ENCODE measurements around the gene BLOC1S1.

The BLOC1S1 gene

GRCh38 chr12:55712700-55713415, 3.0 kb upstream of the BLOC1S1 start:
- no peak for DNase-seq

- no peak for DNase-seq
Measured at GRCh38 chr12:55713721-55714120, 2.1 kb upstream of the BLOC1S1 start.

GRCh38 chr12:55715169-55715764, 579 bp upstream of the BLOC1S1 start:
- DNase-seq = no peak

- no peak for DNase-seq
Measured at GRCh38 chr12:55716582-55716957, 724 bp downstream of the BLOC1S1 start.

- DNase-seq = no peak
Measured at GRCh38 chr12:55717011-55718007, 1.5 kb downstream of the BLOC1S1 start.

GRCh38 chr12:55718015-55718414, 2.2 kb downstream of the BLOC1S1 start:
- DNase-seq = no peak

- no peak for DNase-seq
Measured at GRCh38 chr12:55718624-55719275, 2.9 kb downstream of the BLOC1S1 start.

- no peak for DNase-seq
Measured at GRCh38 chr12:55719371-55719770, 3.5 kb downstream of the BLOC1S1 start.

- no peak for DNase-seq
Measured at GRCh38 chr12:55720071-55720564, 4.3 kb downstream of the BLOC1S1 start, which contains the start of gene RDH5. Gene RDH5 (plus strand): TSS chr12:55720393. CDS start chr12:55721185, 792 bp downstream.

- DNase-seq = no peak
Measured at GRCh38 chr12:55720894-55721444, 5.1 kb downstream of the BLOC1S1 start.

- no peak for DNase-seq
Measured at GRCh38 chr12:55721601-55722213, 5.9 kb downstream of the BLOC1S1 start.

- DNase-seq = no peak
Measured at GRCh38 chr12:55722948-55723347, 7.1 kb downstream of the BLOC1S1 start.

GRCh38 chr12:55723516-55724225, 7.8 kb downstream of the BLOC1S1 start:
- DNase-seq = no peak

GRCh38 chr12:55724226-55724939, 8.5 kb downstream of the BLOC1S1 start:
- DNase-seq = peak; percentile 21 to 47 (median 30)

- DNase-seq = no peak
Measured at GRCh38 chr12:55724940-55725309, 9.1 kb downstream of the BLOC1S1 start.

- DNase-seq = no peak
Measured at GRCh38 chr12:55725556-55725955, 9.7 kb downstream of the BLOC1S1 start.

- no peak for DNase-seq
Measured at GRCh38 chr12:55726971-55727370, 11.1 kb downstream of the BLOC1S1 start.

GRCh38 chr12:55727643-55728185, 11.9 kb downstream of the BLOC1S1 start:
- DNase-seq = no peak

- no peak for DNase-seq
Measured at GRCh38 chr12:55728186-55728938, 12.5 kb downstream of the BLOC1S1 start.

All from activated CD4-positive, CD25-positive, alpha-beta regulatory T cell (primary cell).